HG03108 (cell line): ENCODE results near the gene CYP11A1.

ENCODE experiments used
- ATAC-seq: cut with Tn5 transposase; IDR thresholded peaks from one replicate; pipeline ENCODE4 v1.9.1; 2021; ENCODE audit warnings: moderate library complexity; ENCODE audit not compliant: unreplicated experiment

Gene CYP11A1

GRCh38 chr15:74350295-74351275 is 16.9 kb downstream of the CYP11A1 start:
- no peak for ATAC-seq

GRCh38 chr15:74349241-74349778 is 18.1 kb downstream of the CYP11A1 start:
- ATAC-seq: no peak

GRCh38 chr15:74347757-74348250 is 19.6 kb downstream of the CYP11A1 start:
- no peak for ATAC-seq

- no peak for ATAC-seq
Measured at GRCh38 chr15:74345051-74345450, 22.4 kb downstream of the CYP11A1 start.

- no peak for ATAC-seq
Measured at GRCh38 chr15:74343797-74344127, 23.7 kb downstream of the CYP11A1 start.

GRCh38 chr15:74343127-74343796 is 24.2 kb downstream of the CYP11A1 start:
- ATAC-seq: no peak

GRCh38 chr15:74340150-74340549 is 27.3 kb downstream of the CYP11A1 start:
- no peak for ATAC-seq

GRCh38 chr15:74339371-74339770 is 28.1 kb downstream of the CYP11A1 start:
- no peak for ATAC-seq

GRCh38 chr15:74338676-74339075 is 28.8 kb downstream of the CYP11A1 start:
- ATAC-seq: no peak

- ATAC-seq: no peak
Measured at GRCh38 chr15:74337607-74338211, 29.7 kb downstream of the CYP11A1 start.

- ATAC-seq: no peak
Measured at GRCh38 chr15:74337146-74337545, 30.3 kb downstream of the CYP11A1 start.

GRCh38 chr15:74336061-74337005 is 31.1 kb downstream of the CYP11A1 start:
- ATAC-seq: no peak

- no peak for ATAC-seq
Measured at GRCh38 chr15:74335396-74335795, 32.0 kb downstream of the CYP11A1 start.

- no peak for ATAC-seq
Measured at GRCh38 chr15:74334127-74334526, 33.3 kb downstream of the CYP11A1 start.

- no peak for ATAC-seq
Measured at GRCh38 chr15:74333662-74334061, 33.8 kb downstream of the CYP11A1 start.

GRCh38 chr15:74333093-74333492 is 34.4 kb downstream of the CYP11A1 start:
- ATAC-seq: no peak

- no peak for ATAC-seq
Measured at GRCh38 chr15:74332611-74333010, 34.8 kb downstream of the CYP11A1 start.

- ATAC-seq: no peak
Measured at GRCh38 chr15:74332011-74332410, 35.4 kb downstream of the CYP11A1 start.

GRCh38 chr15:74330861-74331408 is 36.5 kb downstream of the CYP11A1 start:
- no peak for ATAC-seq
